Sigmoid colon (tissue), 7 donors: ENCODE data around the gene SLC15A4. TPM values are rescaled to one million over a fixed set of nuclear protein-coding genes. Genes with fewer than 3 reads are reported as not detected.
A peak's percentile ranks its signal among the peaks of the same experiment; 100 is the strongest.

Source experiments
- DNase-seq: peaks from one replicate; pipeline ENCODE4 v3.0.0-alpha.2; 2019
- H3K27ac ChIP-seq, 4 donors: fragments of 200-600 bp; sonication (generic); one replicate each; pipeline ENCODE4 v1.5.1; 2016 to 2019; ENCODE audit warnings: mild to moderate bottlenecking in 1 of 4
- H3K27me3 ChIP-seq, 3 donors: fragments of 200-600 bp; sonication (generic); one replicate each; pipeline ENCODE4 v1.5.1; 2019; ENCODE audit warnings: mild to moderate bottlenecking in 1 of 3
- H3K36me3 ChIP-seq, 4 donors: fragments of 200-600 bp; sonication (generic); one replicate each; pipeline ENCODE4 v1.5.1; 2016 to 2019
- H3K4me1 ChIP-seq, 4 donors: fragments of 200-600 bp; sonication (generic); one replicate each; pipeline ENCODE4 v1.5.1; 2017 to 2019
- H3K4me3 ChIP-seq, 4 donors: fragments of 200-600 bp; sonication (generic); one replicate each; pipeline ENCODE4 v1.5.1; 2017 to 2019; ENCODE audit warnings: mild to moderate bottlenecking in 2 of 4, moderate library complexity in 1 of 4
- H3K9me3 ChIP-seq, 4 donors: fragments of 200-600 bp in 3 of 4; sonication (generic) in 3 of 4; one replicate each; pipeline versions ENCODE4 v1.5.1 to v1.6.1; 2013 to 2019
- CTCF ChIP-seq, 4 experiments: fragments of 450-650 bp in 3 of 4; fragments of 200-600 bp in 1 of 4; IDR thresholded peaks; one replicate each; pipeline ENCODE4 v1.5.1; 2016 to 2019; ENCODE audit warnings: antibody characterized with exemption in 4 of 4, mild to moderate bottlenecking in 3 of 4, moderate library complexity in 2 of 4
- EP300 ChIP-seq, 4 donors: sonication (generic); formaldehyde crosslinking; IDR thresholded peaks; one replicate each; pipeline ENCODE4 v1.6.1; 2017; ENCODE audit warnings: antibody characterized with exemption in 4 of 4
- POLR2A ChIP-seq, 2 donors: fragments of 450-650 bp; IDR thresholded peaks; one replicate each; pipeline ENCODE4 v1.6.1; 2016; ENCODE audit warnings: antibody characterized with exemption in 2 of 2, mild to moderate bottlenecking in 2 of 2, moderate library complexity in 2 of 2
- POLR2AphosphoS5 ChIP-seq, 4 donors: sonication (generic); formaldehyde crosslinking; IDR thresholded peaks; one replicate each; pipeline ENCODE4 v1.6.1; 2017; ENCODE audit warnings: antibody characterized with exemption in 4 of 4
- WGBS, 2 donors: extraction: QIAGEN DNeasy Blood & Tissue Kit; methylation state at CpG; one replicate each; pipeline ENCODE4 v1.1.7; 2013; 5-methylcytosine and 5-hydroxymethylcytosine counted together
- intact Hi-C: fragments of 100-400 bp; cut with DNase I; formaldehyde crosslinking; loops from one replicate; pipeline ENCODE4 v1.15.1; 2023
- polyA plus RNA-seq, 3 donors: library from polyadenylated mRNA; stranded (reverse); fragments of 200-250 nt; gene quantifications; one replicate each; pipeline ENCODE4 v1.2.3, GENCODE V29; 2013
- total RNA-seq, 4 donors: library from RNA; depleted of rRNA; stranded (reverse); fragments of >200 nt; gene quantifications; one replicate each; pipeline ENCODE4 v1.1.0, GENCODE V29; 2016
- donor health status: healthy with polysubstance abuse.
- donor health status: Bipolar disorder and iron deficiency.
- donor health status: healthy.

The SLC15A4 gene
- total and polyA plus RNA-seq, 7 donors: 3.6 to 42.0 (median 19.4) TPM

- Histone ChIP-seq H3K9me3 (no peaks in the 10 kb centered on the region), H3K4me3 (no peak overlapping the region), H3K36me3 (peaks cover 0 to 23% (median 7%) of the 10 kb centered on the region in 4 donors), H3K27me3 (no peaks in the 10 kb centered on the region), H3K4me1 (no peaks in the 10 kb centered on the region), H3K27ac (no peak overlapping the region)
- TF ChIP-seq POLR2A (IDR thresholded peaks at IDR 0.05): no peak
- no peak for TF ChIP-seq CTCF (IDR thresholded peaks at IDR 0.05)
- no peak for TF ChIP-seq POLR2AphosphoS5 (IDR thresholded peaks at IDR 0.05)
- TF ChIP-seq EP300 (IDR thresholded peaks at IDR 0.05): no peak
- intact Hi-C loops: no loop called here
- peak; percentile 8 for DNase-seq
- 71 to 85% methylated on average over 2 of the region's 2 CpGs for WGBS, 2 donors
Measured at GRCh38 chr12:128787827-128788226, 35.9 kb downstream of the SLC15A4 start.

GRCh38 chr12:128786741-128787391 lies 36.9 kb downstream of the SLC15A4 start:
- TF ChIP-seq EP300 (IDR thresholded peaks at IDR 0.05) (no peak), CTCF (IDR thresholded peaks at IDR 0.05) (no peak), POLR2A (IDR thresholded peaks at IDR 0.05) (no peak), POLR2AphosphoS5 (IDR thresholded peaks at IDR 0.05) (no peak)
- Histone ChIP-seq H3K27ac (no peak overlapping the region), H3K4me3 (no peak overlapping the region), H3K27me3 (no peaks in the 10 kb centered on the region), H3K36me3 (peaks cover 0 to 14% (median 0%) of the 10 kb centered on the region in 4 donors), H3K9me3 (no peaks in the 10 kb centered on the region), H3K4me1 (no peaks in the 10 kb centered on the region)
- intact Hi-C loops: no loop called here
- peak; percentile 42 for DNase-seq
- 91 to 95% methylated on average over 17 of the region's 17 CpGs for WGBS, 2 donors

GRCh38 chr12:128784030-128784760 lies 39.6 kb downstream of the SLC15A4 start:
- no peak overlapping the region for H3K27ac ChIP-seq
- TF ChIP-seq EP300 (IDR thresholded peaks at IDR 0.05) (no peak), CTCF (IDR thresholded peaks at IDR 0.05) (no peak), POLR2AphosphoS5 (IDR thresholded peaks at IDR 0.05) (no peak), POLR2A (IDR thresholded peaks at IDR 0.05) (no peak)
- H3K4me3 ChIP-seq: no peak overlapping the region
- H3K9me3 ChIP-seq: no peaks in the 10 kb centered on the region
- H3K27me3 ChIP-seq: no peaks in the 10 kb centered on the region
- no peaks in the 10 kb centered on the region for H3K36me3 ChIP-seq
- intact Hi-C loops: no loop called here
- WGBS, 2 donors: 65 to 83% methylated on average over 13 of the region's 13 CpGs
- peak; percentile 51 for DNase-seq
- no peaks in the 10 kb centered on the region for H3K4me1 ChIP-seq

GRCh38 chr12:128783129-128783574 lies 40.6 kb downstream of the SLC15A4 start:
- 57 to 62% methylated on average over 8 of the region's 8 CpGs for WGBS, 2 donors

More at GRCh38 chr12:128783129-128783574, 40.6 kb downstream of the SLC15A4 start:
- peak; percentile 14 for DNase-seq
- Histone ChIP-seq H3K36me3 (no peaks in the 10 kb centered on the region), H3K9me3 (no peaks in the 10 kb centered on the region), H3K4me1 (no peaks in the 10 kb centered on the region), H3K4me3 (no peak overlapping the region), H3K27me3 (no peaks in the 10 kb centered on the region), H3K27ac (no peak overlapping the region)
- intact Hi-C loops: no loop called here
- TF ChIP-seq POLR2AphosphoS5 (IDR thresholded peaks at IDR 0.05): no peak
- TF ChIP-seq CTCF (IDR thresholded peaks at IDR 0.05): no peak
- no peak for TF ChIP-seq POLR2A (IDR thresholded peaks at IDR 0.05)
- no peak for TF ChIP-seq EP300 (IDR thresholded peaks at IDR 0.05)
